ENCODE measurements around the gene SPO11. TPM values are rescaled to one million over a fixed set of nuclear protein-coding genes. Genes with fewer than 3 reads are reported as not detected.

SPO11 gene
- total RNA-seq, 4 donors from 2014 or later: not detected

DNA sequence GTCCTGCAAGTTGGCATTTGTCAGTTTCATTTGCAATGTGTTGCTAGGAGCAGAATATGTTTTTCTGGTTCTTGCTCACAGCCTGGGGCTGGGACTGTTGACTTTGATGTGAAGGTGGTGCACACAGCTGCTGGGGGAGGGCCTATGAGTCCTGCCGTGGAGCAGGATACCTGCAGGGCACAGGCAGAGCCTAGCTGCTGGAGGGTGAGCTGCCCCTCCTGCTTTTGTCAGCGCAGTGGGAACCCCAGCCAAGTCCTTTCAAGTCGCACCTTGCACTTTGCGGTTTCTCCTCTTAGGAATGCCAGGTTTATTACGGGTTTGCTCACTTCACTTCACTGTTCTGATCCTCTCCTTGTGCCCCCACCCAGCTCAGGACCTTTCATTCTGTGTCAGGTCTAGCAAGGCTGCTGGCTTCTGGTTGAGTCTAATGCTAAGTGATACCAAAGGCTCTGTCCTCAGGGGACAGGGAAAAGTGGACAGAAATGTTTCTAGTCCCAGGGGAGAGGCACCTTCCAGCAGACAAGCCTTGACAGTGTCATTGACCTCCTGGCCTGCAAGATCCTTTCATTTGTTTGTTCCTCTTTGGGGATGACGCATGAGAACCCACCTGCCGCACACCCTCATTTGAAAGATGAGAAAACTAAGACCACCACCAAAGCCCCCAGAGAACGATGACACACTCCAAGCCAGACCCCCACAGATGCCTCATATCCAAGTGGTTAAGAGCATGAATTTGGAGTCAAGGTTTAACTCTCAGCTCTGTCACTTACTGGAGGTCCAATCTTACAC, 2.7 kb upstream of the SPO11 start:
- Histone ChIP-seq H3K36me3 (no peaks in the 10 kb centered on the region), H3K4me1 (no peaks in the 10 kb centered on the region), H3K27ac (no peak overlapping the region), H3K27me3 (peaks cover 0 to 15% of the 10 kb centered on the region in 2 donors), H3K9me3 (no peaks in the 10 kb centered on the region), H3K4me3 (no peak overlapping the region)
- DNase-seq: no peak
- intact Hi-C loops (cut with DNase I; ENCODE audit: low total_unique reads): no loop called here
- TF ChIP-seq POLR2A (IDR thresholded peaks at IDR 0.05): no peak
- TF ChIP-seq, protein P1, sequence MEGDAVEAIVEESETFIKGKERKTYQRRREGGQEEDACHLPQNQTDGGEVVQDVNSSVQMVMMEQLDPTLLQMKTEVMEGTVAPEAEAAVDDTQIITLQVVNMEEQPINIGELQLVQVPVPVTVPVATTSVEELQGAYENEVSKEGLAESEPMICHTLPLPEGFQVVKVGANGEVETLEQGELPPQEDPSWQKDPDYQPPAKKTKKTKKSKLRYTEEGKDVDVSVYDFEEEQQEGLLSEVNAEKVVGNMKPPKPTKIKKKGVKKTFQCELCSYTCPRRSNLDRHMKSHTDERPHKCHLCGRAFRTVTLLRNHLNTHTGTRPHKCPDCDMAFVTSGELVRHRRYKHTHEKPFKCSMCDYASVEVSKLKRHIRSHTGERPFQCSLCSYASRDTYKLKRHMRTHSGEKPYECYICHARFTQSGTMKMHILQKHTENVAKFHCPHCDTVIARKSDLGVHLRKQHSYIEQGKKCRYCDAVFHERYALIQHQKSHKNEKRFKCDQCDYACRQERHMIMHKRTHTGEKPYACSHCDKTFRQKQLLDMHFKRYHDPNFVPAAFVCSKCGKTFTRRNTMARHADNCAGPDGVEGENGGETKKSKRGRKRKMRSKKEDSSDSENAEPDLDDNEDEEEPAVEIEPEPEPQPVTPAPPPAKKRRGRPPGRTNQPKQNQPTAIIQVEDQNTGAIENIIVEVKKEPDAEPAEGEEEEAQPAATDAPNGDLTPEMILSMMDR (IDR thresholded peaks at IDR 0.05): no peak

DNA sequence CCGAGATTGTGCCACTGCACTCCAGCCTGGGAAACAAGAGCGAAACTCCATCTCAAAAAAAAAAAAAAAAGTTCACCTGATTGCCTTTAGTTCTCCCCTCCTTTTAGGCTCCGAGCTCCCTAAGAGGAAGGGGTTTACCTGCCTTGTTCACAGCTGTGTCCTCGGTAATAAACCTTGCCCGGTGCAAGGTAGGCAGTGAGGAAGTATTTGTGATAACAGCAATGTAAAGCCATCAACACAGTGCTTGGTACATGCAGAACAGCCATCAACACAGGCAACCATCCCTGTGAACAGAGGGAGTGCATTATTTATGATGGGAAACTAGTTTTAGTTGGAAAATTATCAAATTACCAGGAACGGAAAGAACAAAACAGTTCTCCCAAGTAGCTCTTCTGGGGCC, 1.8 kb upstream of the SPO11 start:
- TF ChIP-seq POLR2A (IDR thresholded peaks at IDR 0.05): no peak
- TF ChIP-seq, protein P1 (IDR thresholded peaks at IDR 0.05): no peak

DNA sequence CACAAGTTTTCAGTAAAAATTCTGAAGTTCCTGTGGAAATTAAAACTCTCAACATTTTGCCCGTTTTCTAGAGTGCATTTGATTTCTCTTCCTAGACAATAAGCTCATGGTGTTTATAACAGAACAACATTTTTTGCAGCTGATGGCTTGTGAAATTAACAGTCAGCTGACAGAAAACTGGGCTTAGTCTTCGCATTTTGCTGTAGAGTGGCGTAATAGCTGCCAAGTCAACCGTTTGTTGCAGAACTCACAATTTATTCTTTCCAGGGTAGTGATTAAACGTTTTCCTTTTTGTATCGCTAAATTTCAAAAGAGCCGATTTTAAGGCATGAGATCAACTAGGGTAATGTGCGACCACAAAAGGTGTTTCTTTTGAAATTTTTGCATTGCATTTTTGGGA, 1.4 kb downstream of the SPO11 start:
- TF ChIP-seq, protein P1 (IDR thresholded peaks at IDR 0.05): no peak
- TF ChIP-seq POLR2A (IDR thresholded peaks at IDR 0.05): no peak
- intact Hi-C loops (cut with DNase I; ENCODE audit: low total_unique reads): no loop called here
- Histone ChIP-seq H3K9me3 (no peaks in the 10 kb centered on the region), H3K27ac (no peak overlapping the region), H3K4me1 (no peaks in the 10 kb centered on the region), H3K36me3 (no peaks in the 10 kb centered on the region), H3K4me3 (no peak overlapping the region), H3K27me3 (peaks cover 0 to 27% of the 10 kb centered on the region in 2 donors)
- DNase-seq: no peak

More for the DNA sequence above, 1.8 kb upstream of the SPO11 start:
- no peaks in the 10 kb centered on the region for H3K4me1 ChIP-seq
- H3K36me3 ChIP-seq: no peaks in the 10 kb centered on the region
- H3K9me3 ChIP-seq: no peaks in the 10 kb centered on the region
- no peak overlapping the region for H3K27ac ChIP-seq
- H3K27me3 ChIP-seq: peaks cover 0 to 23% of the 10 kb centered on the region in 2 donors
- DNase-seq: no peak
- intact Hi-C loops (cut with DNase I; ENCODE audit: low total_unique reads): no loop called here
- H3K4me3 ChIP-seq: no peak overlapping the region

DNA sequence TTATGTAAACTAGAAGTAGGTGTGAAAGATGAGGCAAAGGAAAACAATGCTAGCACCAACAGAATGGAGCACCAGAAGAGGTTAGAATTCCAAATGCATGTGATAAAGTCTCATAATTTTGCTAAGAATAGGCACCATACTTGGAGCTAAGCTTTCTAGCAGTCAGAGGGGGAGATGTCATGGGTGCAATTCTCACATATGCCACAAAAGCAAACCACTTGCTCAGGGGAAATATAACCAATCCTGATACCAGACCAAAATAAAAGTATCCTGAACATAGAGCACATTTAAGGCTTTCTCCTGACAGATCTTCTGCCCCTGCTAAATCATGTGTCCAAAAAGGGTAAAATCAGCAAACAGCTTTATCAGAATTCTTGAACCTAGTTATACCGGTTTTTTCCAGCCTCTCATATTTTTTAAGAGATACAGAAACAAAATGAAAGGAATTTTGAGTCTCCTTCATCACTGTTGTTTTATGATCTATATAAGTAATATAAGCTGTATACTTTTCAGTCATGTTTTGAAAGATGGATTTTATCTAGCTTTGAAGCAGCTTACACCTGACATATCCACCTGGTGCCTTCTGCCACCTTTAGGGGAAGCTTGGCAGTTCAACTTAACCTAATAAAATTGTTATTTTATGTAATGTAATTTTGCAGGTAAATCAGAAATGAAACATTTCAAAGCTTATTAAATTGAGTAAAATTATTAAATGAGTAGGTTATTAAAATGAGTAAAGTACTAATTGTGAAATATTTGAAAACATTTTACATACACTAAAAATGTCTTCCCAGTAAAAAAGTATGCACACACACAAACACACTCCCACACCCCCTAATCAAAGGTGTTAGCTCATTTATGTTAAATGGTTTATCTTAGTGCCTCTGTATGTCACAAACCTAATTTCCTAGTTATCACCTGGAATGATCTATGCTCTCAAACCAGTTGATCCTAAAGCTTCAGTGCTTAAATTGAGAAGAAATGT, 2.8 kb downstream of the SPO11 start:
- no peak overlapping the region for H3K27ac ChIP-seq
- TF ChIP-seq, protein P1 (IDR thresholded peaks at IDR 0.05): no peak
- no peak for TF ChIP-seq POLR2A (IDR thresholded peaks at IDR 0.05)
- DNase-seq: no peak
- no peaks in the 10 kb centered on the region for H3K9me3 ChIP-seq
- no peak overlapping the region for H3K4me3 ChIP-seq
- H3K36me3 ChIP-seq: no peaks in the 10 kb centered on the region
- H3K27me3 ChIP-seq: peaks cover 0 to 27% of the 10 kb centered on the region in 2 donors
- intact Hi-C loops (cut with DNase I; ENCODE audit: low total_unique reads): no loop called here
- H3K4me1 ChIP-seq: no peaks in the 10 kb centered on the region
